Fibroblast of lung (primary cell): ENCODE measurements around the gene KCNH1. TPM values are rescaled to one million over a fixed set of nuclear protein-coding genes. Genes with fewer than 3 reads are reported as not detected.

Source experiments
- DNase-seq, 2 donors: peaks; one replicate each; pipeline versions ENCODE4 v3.0.0 to v3.0.0-alpha.2; 2010; ENCODE audit warnings: low read depth in 2 of 2
- H2AFZ ChIP-seq: 2 replicates; pipeline ENCODE4 v1.5.1; 2012; ENCODE audit warnings: low read length, control low read depth, inconsistent platforms
- H3K27ac ChIP-seq: 2 replicates; pipeline ENCODE4 v1.5.1; 2011; ENCODE audit warnings: low read length, control low read depth; ENCODE audit not compliant: insufficient read depth
- H3K27me3 ChIP-seq: 2 replicates; pipeline ENCODE4 v1.5.1; 2011; ENCODE audit warnings: mild to moderate bottlenecking, low read length; ENCODE audit not compliant: control insufficient read depth, insufficient read depth
- H3K36me3 ChIP-seq: 2 replicates; pipeline ENCODE4 v1.5.1; 2011; ENCODE audit warnings: low read length; ENCODE audit not compliant: control insufficient read depth, insufficient read depth
- H3K4me1 ChIP-seq: 2 replicates; pipeline ENCODE4 v1.5.1; 2011; ENCODE audit warnings: low read length; ENCODE audit not compliant: control insufficient read depth, insufficient read depth; ENCODE audit errors: extremely low read depth
- H3K4me2 ChIP-seq: 2 replicates; pipeline ENCODE4 v1.5.1; 2011; ENCODE audit warnings: low read length, control low read depth; ENCODE audit not compliant: insufficient read depth; ENCODE audit errors: extremely low read depth
- H3K4me3 ChIP-seq, 4 experiments: fragments of 200-600 bp in 1 of 4; sonication (generic) in 1 of 4; replicated peaks in 1 of 4; 2 replicates each; pipeline ENCODE4 v1.5.1; 2011 to 2016; ENCODE audit warnings: low read length in 4 of 4, low read depth in 3 of 4, mild to moderate bottlenecking in 3 of 4, control low read depth in 2 of 4, inconsistent platforms in 1 of 4, mixed read lengths in 1 of 4; ENCODE audit not compliant: insufficient read depth in 1 of 4; ENCODE audit errors: control extremely low read depth in 1 of 4
- H3K79me2 ChIP-seq: 2 replicates; pipeline ENCODE4 v1.5.1; 2012; ENCODE audit warnings: mild to moderate bottlenecking, low read length, inconsistent platforms; ENCODE audit not compliant: control insufficient read depth, insufficient read depth
- H3K9ac ChIP-seq: 2 replicates; pipeline ENCODE4 v1.5.1; 2011; ENCODE audit warnings: mild to moderate bottlenecking, low read length, control low read depth; ENCODE audit not compliant: insufficient read depth
- H3K9me3 ChIP-seq: 2 replicates; pipeline ENCODE4 v1.5.1; 2012; ENCODE audit warnings: low read depth, low read length; ENCODE audit not compliant: control insufficient read depth, insufficient read depth
- H4K20me1 ChIP-seq: 2 replicates; pipeline ENCODE4 v1.5.1; 2011; ENCODE audit warnings: low read length; ENCODE audit not compliant: control insufficient read depth, insufficient read depth; ENCODE audit errors: extremely low read depth
- CTCF ChIP-seq, 2 donors: IDR thresholded peaks in 1 of 2; conservative IDR thresholded peaks in 1 of 2; 1 replicate in 1 of 2; 2 replicates in 1 of 2; pipeline ENCODE4 v1.5.1; 2011 to 2012; ENCODE audit warnings: low read length in 2 of 2, control low read depth in 1 of 2, inconsistent platforms in 1 of 2, low read depth in 1 of 2, mild to moderate bottlenecking in 1 of 2
- EZH2 ChIP-seq: IDR thresholded peaks from 2 replicates; pipeline ENCODE4 v1.5.1; 2012; ENCODE audit warnings: low read length, control low read depth, mild to moderate bottlenecking; ENCODE audit errors: missing control alignments
- polyA plus RNA-seq, 2 donors: library from polyadenylated mRNA; depleted of rRNA in 1 of 2; stranded (reverse) in 1 of 2; unstranded in 1 of 2; fragments of >200 nt; gene quantifications; 2 replicates each; pipeline ENCODE4 v1.2.1, GENCODE V29; 2011 to 2012; ENCODE audit warnings: missing spikeins in 1 of 2
- total RNA-seq: library from RNA; depleted of rRNA; stranded (reverse); fragments of >200 nt; gene quantifications from 2 replicates; pipeline ENCODE4 v1.2.1, GENCODE V29; 2014

Gene KCNH1
- total and polyA plus RNA-seq, 2 donors (not counting 1 experiment from before 2014, with no cell fraction given), result 0.17 to 1.5 TPM

DNA sequence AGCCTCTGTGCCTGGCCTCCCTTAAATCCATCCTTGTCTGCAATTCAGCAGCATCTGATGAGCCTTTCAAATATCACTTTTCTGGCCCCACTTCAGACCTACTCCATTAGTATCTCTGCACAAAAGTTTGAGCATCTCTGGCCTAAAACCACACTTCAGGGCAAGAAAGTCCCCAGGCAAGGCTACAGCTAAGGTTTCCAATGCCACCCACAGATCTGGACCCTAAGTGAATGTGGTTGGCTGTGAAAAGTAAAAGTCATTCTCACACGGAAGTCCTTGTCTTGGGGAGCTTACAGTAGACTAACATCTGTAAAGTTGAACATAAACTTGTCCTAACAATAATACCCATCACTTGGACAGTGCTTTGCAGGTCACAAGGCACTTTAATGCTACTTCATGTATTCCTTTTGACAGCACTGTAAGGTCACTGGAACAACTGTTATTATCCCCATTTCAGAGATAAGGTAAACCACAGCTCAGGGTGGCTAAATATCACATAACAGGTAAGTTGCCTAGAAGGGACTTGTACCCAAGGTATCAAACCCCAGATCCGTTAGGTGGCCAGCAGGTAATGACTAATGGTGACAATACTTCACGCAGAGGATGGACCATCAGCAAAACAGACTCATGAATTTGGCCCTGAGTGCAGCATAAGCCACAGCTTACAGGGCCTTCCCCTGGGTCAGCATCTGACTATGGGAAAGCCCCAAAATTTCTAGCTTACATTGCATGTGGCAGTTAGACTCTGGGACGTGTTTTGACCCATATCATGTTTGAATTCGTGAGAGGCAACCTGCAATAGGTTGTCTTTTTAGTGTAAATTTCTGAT lies 449.3 kb downstream of the KCNH1 start:
- Histone ChIP-seq H3K36me3 (no peaks in the 10 kb centered on the region), H3K4me3 (no peak overlapping the region), H3K4me2 (no peak overlapping the region), H3K27me3 (no peaks in the 10 kb centered on the region), H3K79me2 (no peaks in the 10 kb centered on the region), H3K27ac (no peak overlapping the region), H3K9ac (no peak overlapping the region), H4K20me1 (no peaks in the 10 kb centered on the region), H2AFZ (no peak overlapping the region), H3K4me1 (peaks cover 3% of the 10 kb centered on the region), H3K9me3 (no peaks in the 10 kb centered on the region)
- TF ChIP-seq CTCF (conservative IDR thresholded peaks at IDR 0.05 in 1 of 2, IDR thresholded peaks at IDR 0.05 in 1 of 2; ENCODE audit: low read depth in 1 of 2, low read length in 2 of 2), result no peak
- TF ChIP-seq EZH2, result no peak
- DNase-seq, result no peak

- no peaks in the 10 kb centered on the region for H4K20me1 ChIP-seq
- H3K36me3 ChIP-seq, result no peaks in the 10 kb centered on the region
- no peak overlapping the region for H3K27ac ChIP-seq
- H3K27me3 ChIP-seq, result no peaks in the 10 kb centered on the region
- TF ChIP-seq EZH2 (no peak), CTCF (conservative IDR thresholded peaks at IDR 0.05 in 1 of 2, IDR thresholded peaks at IDR 0.05 in 1 of 2; ENCODE audit: low read depth in 1 of 2, low read length in 2 of 2) (no peak)
- DNase-seq, result no peak
- no peak overlapping the region for H3K9ac ChIP-seq
- H3K4me1 ChIP-seq, result peaks cover 3% of the 10 kb centered on the region
- H3K4me2 ChIP-seq, result no peak overlapping the region
- no peaks in the 10 kb centered on the region for H3K79me2 ChIP-seq
- no peak overlapping the region for H3K4me3 ChIP-seq
- no peaks in the 10 kb centered on the region for H3K9me3 ChIP-seq
- no peak overlapping the region for H2AFZ ChIP-seq
These were observed 450.4 kb downstream of the KCNH1 start for GRCh38 chr1:210683403-210684047.

GRCh38 chr1:210681158-210681557 lies 452.8 kb downstream of the KCNH1 start:
- DNase-seq, result peak in 1 of 2 donors; percentile 6
- Histone ChIP-seq H3K9me3 (no peaks in the 10 kb centered on the region), H3K4me3 (no peak overlapping the region), H3K79me2 (no peaks in the 10 kb centered on the region), H3K4me2 (no peak overlapping the region), H3K4me1 (no peaks in the 10 kb centered on the region), H4K20me1 (no peaks in the 10 kb centered on the region), H2AFZ (no peak overlapping the region), H3K27me3 (no peaks in the 10 kb centered on the region), H3K36me3 (no peaks in the 10 kb centered on the region), H3K9ac (no peak overlapping the region), H3K27ac (no peak overlapping the region)
- TF ChIP-seq EZH2, result no peak
- TF ChIP-seq CTCF (conservative IDR thresholded peaks at IDR 0.05 in 1 of 2, IDR thresholded peaks at IDR 0.05 in 1 of 2; ENCODE audit: low read depth in 1 of 2, low read length in 2 of 2), result no peak
